Lung (tissue), 12 donors: ENCODE measurements around the gene PITX3. TPM values are rescaled to one million over a fixed set of nuclear protein-coding genes. Genes with fewer than 3 reads are reported as not detected.

Experiments used
- ATAC-seq: fragments of 200-7000 bp; cut with Tn5 transposase; one replicate; pipeline ENCODE4 v1.9.1; 2020; ENCODE audit warnings: moderate number of reproducible peaks; ENCODE audit not compliant: insufficient read depth, low FRiP score
- DNase-seq, 3 donors: peaks; one replicate each; pipeline ENCODE4 v3.0.0-alpha.2; 2013 to 2017
- H3K27ac ChIP-seq, 2 donors: one replicate each; pipeline ENCODE4 v1.5.1; 2013; ENCODE audit warnings: mild to moderate bottlenecking in 2 of 2, moderate library complexity in 2 of 2, control low read depth in 1 of 2, inconsistent platforms in 1 of 2, low read depth in 1 of 2, low read length in 1 of 2
- H3K27me3 ChIP-seq, 3 donors: one replicate each; pipeline ENCODE4 v1.5.1; 2013; ENCODE audit warnings: low read length in 2 of 3; ENCODE audit not compliant: control insufficient read depth in 3 of 3, insufficient read depth in 3 of 3
- H3K36me3 ChIP-seq, 4 donors: one replicate each; pipeline ENCODE4 v1.5.1; 2013; ENCODE audit warnings: low read length in 4 of 4, mild to moderate bottlenecking in 1 of 4, moderate library complexity in 1 of 4; ENCODE audit not compliant: control insufficient read depth in 4 of 4, insufficient read depth in 4 of 4
- H3K4me1 ChIP-seq, 5 donors: one replicate each; pipeline ENCODE4 v1.5.1; 2013; ENCODE audit warnings: low read length in 5 of 5, mild to moderate bottlenecking in 2 of 5, moderate library complexity in 1 of 5; ENCODE audit not compliant: control insufficient read depth in 5 of 5, insufficient read depth in 5 of 5
- H3K4me3 ChIP-seq: one replicate; pipeline ENCODE4 v1.5.1; 2013; ENCODE audit warnings: mild to moderate bottlenecking, control low read depth, moderate library complexity
- H3K9ac ChIP-seq, 2 donors: one replicate each; pipeline ENCODE4 v1.5.1; 2013; ENCODE audit warnings: low read length in 2 of 2, control low read depth in 1 of 2; ENCODE audit not compliant: insufficient read depth in 1 of 2
- H3K9me3 ChIP-seq, 4 donors: one replicate each; pipeline ENCODE4 v1.5.1; 2013; ENCODE audit warnings: low read length in 3 of 4, mild to moderate bottlenecking in 1 of 4, moderate library complexity in 1 of 4; ENCODE audit not compliant: control insufficient read depth in 4 of 4, insufficient read depth in 3 of 4
- WGBS, 2 donors: extraction: QIAGEN DNeasy Blood & Tissue Kit; methylation state at CpG; one replicate each; pipeline ENCODE4 v1.1.7; 2013; 5-methylcytosine and 5-hydroxymethylcytosine counted together
- polyA plus RNA-seq, 2 donors: library from polyadenylated mRNA; stranded (reverse); fragments of 200-250 nt; gene quantifications; one replicate each; pipeline ENCODE4 v1.2.1, GENCODE V29; 2013
- total RNA-seq, 2 donors: library from RNA; depleted of rRNA in 1 of 2; stranded (reverse); fragments of >200 nt in 1 of 2; gene quantifications; one replicate each; pipeline ENCODE4 v1.2.1, GENCODE V29; 2014 to 2021
- TF ChIP-seq, protein P1 (sequence below): IDR thresholded peaks from 2 replicates; pipeline ENCODE4 v1.5.1; 2012; ENCODE audit warnings: mild to moderate bottlenecking; ENCODE audit errors: control extremely low read depth, extremely low read depth
- donor health status: control.
- donor health status: control.
- donor health status: Bipolar disorder and iron deficiency.
- donor health status: healthy.
- donor health status: DM: yes; HTN: yes; CAD: no.

Gene PITX3
- total and polyA plus RNA-seq, 4 donors, result 0.03 TPM; not detected in 3

- Histone ChIP-seq H3K9ac (peak within 1 kb of the TSS; percentile 71 to 80), H3K36me3 (peaks cover 0 to 5% (median 1%) of the 10 kb centered on the region in 4 donors), H3K4me3 (peak within 1 kb of the TSS; percentile 98), H3K27me3 (peaks cover 0 to 4% (median 2%) of the 10 kb centered on the region in 3 donors), H3K27ac (peak within 1 kb of the TSS; percentile 90 to 95), H3K9me3 (no peaks in the 10 kb centered on the region), H3K4me1 (peaks cover 0 to 43% (median 11%) of the 10 kb centered on the region in 5 donors)
- WGBS, 2 donors, result 0% methylated on average over 47 of the region's 47 CpGs
- peak; percentile 95 to 100 (median 100) for DNase-seq
- TF ChIP-seq, protein P1, sequence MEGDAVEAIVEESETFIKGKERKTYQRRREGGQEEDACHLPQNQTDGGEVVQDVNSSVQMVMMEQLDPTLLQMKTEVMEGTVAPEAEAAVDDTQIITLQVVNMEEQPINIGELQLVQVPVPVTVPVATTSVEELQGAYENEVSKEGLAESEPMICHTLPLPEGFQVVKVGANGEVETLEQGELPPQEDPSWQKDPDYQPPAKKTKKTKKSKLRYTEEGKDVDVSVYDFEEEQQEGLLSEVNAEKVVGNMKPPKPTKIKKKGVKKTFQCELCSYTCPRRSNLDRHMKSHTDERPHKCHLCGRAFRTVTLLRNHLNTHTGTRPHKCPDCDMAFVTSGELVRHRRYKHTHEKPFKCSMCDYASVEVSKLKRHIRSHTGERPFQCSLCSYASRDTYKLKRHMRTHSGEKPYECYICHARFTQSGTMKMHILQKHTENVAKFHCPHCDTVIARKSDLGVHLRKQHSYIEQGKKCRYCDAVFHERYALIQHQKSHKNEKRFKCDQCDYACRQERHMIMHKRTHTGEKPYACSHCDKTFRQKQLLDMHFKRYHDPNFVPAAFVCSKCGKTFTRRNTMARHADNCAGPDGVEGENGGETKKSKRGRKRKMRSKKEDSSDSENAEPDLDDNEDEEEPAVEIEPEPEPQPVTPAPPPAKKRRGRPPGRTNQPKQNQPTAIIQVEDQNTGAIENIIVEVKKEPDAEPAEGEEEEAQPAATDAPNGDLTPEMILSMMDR, result no peak
- ATAC-seq, result peak; percentile 95
These were observed 4.0 kb upstream of the PITX3 start, which contains the start of gene GBF1 for GRCh38 chr10:102245082-102245931. Gene GBF1, plus strand, starts transcription at chr10:102245532. Its CDS starts 13,407 bp downstream, at chr10:102258939.

DNA sequence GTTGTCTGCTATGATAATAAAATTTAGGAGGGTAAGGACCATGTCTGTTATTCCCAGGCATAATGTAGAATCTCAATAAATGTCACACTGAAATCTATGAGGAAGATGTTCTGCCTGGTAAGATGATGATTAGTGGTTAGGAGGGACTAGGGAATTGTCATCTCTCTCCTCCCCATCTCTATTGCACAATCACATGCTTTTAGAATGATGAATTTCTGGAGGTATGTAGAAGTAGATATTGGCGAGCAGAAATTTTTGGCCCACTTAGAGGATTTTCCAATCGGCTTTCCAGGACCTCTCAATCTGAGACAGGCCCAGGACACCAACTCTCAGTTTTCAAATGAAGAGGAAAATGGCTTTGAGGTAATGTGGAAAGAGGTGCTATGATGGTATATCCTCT, 2.0 kb upstream of the PITX3 start:
- H3K36me3 ChIP-seq, result peaks cover 0 to 5% (median 0%) of the 10 kb centered on the region in 4 donors
- H3K27ac ChIP-seq, result no peak overlapping the region
- WGBS, 2 donors, result 70 to 84% methylated on average over 2 of the region's 2 CpGs
- peaks cover 0 to 20% (median 5%) of the 10 kb centered on the region in 3 donors for H3K27me3 ChIP-seq
- H3K9ac ChIP-seq, result no peak overlapping the region
- peaks cover 0 to 46% (median 9%) of the 10 kb centered on the region in 5 donors for H3K4me1 ChIP-seq
- TF ChIP-seq, protein P1, result no peak
- no peaks in the 10 kb centered on the region for H3K9me3 ChIP-seq
- no peak for ATAC-seq
- DNase-seq, result no peak
- no peak overlapping the region for H3K4me3 ChIP-seq

GRCh38 chr10:102242118-102242485, 790 bp upstream of the PITX3 start:
- no peak for ATAC-seq
- peaks cover 0 to 5% (median 0%) of the 10 kb centered on the region in 4 donors for H3K36me3 ChIP-seq
- peaks cover 0 to 35% (median 7%) of the 10 kb centered on the region in 5 donors for H3K4me1 ChIP-seq
- 20 to 31% methylated on average over 7 of the region's 7 CpGs for WGBS, 2 donors
- no peaks in the 10 kb centered on the region for H3K9me3 ChIP-seq
- DNase-seq, result no peak
- H3K27me3 ChIP-seq, result peaks cover 0 to 24% (median 5%) of the 10 kb centered on the region in 3 donors
- H3K4me3 ChIP-seq, result no peak overlapping the region
- H3K9ac ChIP-seq, result no peak overlapping the region
- TF ChIP-seq, protein P1, result no peak
- H3K27ac ChIP-seq, result no peak overlapping the region
